H1 (cell line): ENCODE data around the gene KLHL35. TPM values are rescaled to one million over a fixed set of nuclear protein-coding genes. Genes with fewer than 3 reads are reported as not detected.
A peak's percentile ranks its signal among the peaks of the same experiment; 100 is the strongest.

Experiments used
- CTCF ChIA-PET: fragments of 300-600 bp; sonication (Branson Sonifier 250); formaldehyde crosslinking; loops from one replicate; lab custom pipeline; 2021; ENCODE audit not compliant: partially characterized antibody; lab: Charles Lee
- POLR2A ChIA-PET: fragments of 300-600 bp; sonication (Branson Sonifier 250); formaldehyde crosslinking; loops from one replicate; lab custom pipeline; 2021; ENCODE audit warnings: inconsistent platforms; ENCODE audit not compliant: partially characterized antibody; lab: Charles Lee
- DNase-seq, 2 experiments: peaks; one replicate each; pipeline versions ENCODE4 v3.0.0 to v3.0.0-alpha.2; 2010 to 2022; ENCODE audit warnings: low spot score in 2 of 2, low read depth in 1 of 2, mixed read lengths in 1 of 2
- FAIRE-seq: peaks from 2 replicates; lab custom pipeline; 2011; peaks lifted over from hg19 to GRCh38; lab: Jason Lieb, UNC
- H2AFZ ChIP-seq: 2 replicates; pipeline ENCODE4 v1.8.1; 2012; ENCODE audit warnings: low read length, inconsistent platforms
- H2AK5ac ChIP-seq: 2 replicates; pipeline ENCODE4 v1.6.1; 2013; ENCODE audit warnings: low read depth, low read length
- H2BK120ac ChIP-seq: replicated peaks from 2 replicates; pipeline ENCODE3; 2013; ENCODE audit warnings: low read depth, low read length, inconsistent platforms
- H2BK12ac ChIP-seq: 2 replicates; pipeline ENCODE4 v1.6.1; 2013; ENCODE audit warnings: low read depth, low read length
- H2BK15ac ChIP-seq: 2 replicates; pipeline ENCODE4 v1.6.1; 2013; ENCODE audit warnings: low read length
- H2BK20ac ChIP-seq: 2 replicates; pipeline ENCODE4 v1.6.1; 2013; ENCODE audit warnings: low read length
- H2BK5ac ChIP-seq: 2 replicates; pipeline ENCODE4 v1.6.1; 2013; ENCODE audit warnings: low read depth, low read length
- H3K14ac ChIP-seq: 2 replicates; pipeline ENCODE4 v1.6.1; 2013; ENCODE audit warnings: inconsistent platforms; ENCODE audit not compliant: insufficient read length
- H3K18ac ChIP-seq: 2 replicates; pipeline ENCODE4 v1.6.1; 2013; ENCODE audit warnings: low read length; ENCODE audit errors: extremely low read depth
- H3K23ac ChIP-seq: 2 replicates; pipeline ENCODE4 v1.6.1; 2013; ENCODE audit warnings: inconsistent platforms; ENCODE audit not compliant: insufficient read length
- H3K23me2 ChIP-seq: 2 replicates; pipeline ENCODE4 v1.6.1; 2013; ENCODE audit warnings: low read depth, low read length
- H3K27ac ChIP-seq: 2 replicates; pipeline ENCODE4 v1.6.1; 2011; ENCODE audit warnings: low read depth, low read length, inconsistent platforms
- H3K27me3 ChIP-seq, 4 experiments: replicated peaks in 1 of 4; 1 replicate in 1 of 4; 2 replicates in 3 of 4; pipeline versions ENCODE4 v1.6.1 to v1.8.1; 2011 to 2013; ENCODE audit warnings: low read length in 3 of 4, mild to moderate bottlenecking in 3 of 4, inconsistent platforms in 2 of 4, mixed read lengths in 2 of 4, moderate library complexity in 1 of 4; ENCODE audit not compliant: control insufficient read depth in 3 of 4, insufficient read depth in 3 of 4; ENCODE audit errors: extremely low read depth in 1 of 4
- H3K36me3 ChIP-seq, 4 experiments: 2 replicates each; pipeline versions ENCODE4 v1.6.1 to v1.8.1; 2011 to 2013; ENCODE audit warnings: mild to moderate bottlenecking in 4 of 4, low read length in 3 of 4, moderate library complexity in 2 of 4, control low read depth in 1 of 4, inconsistent platforms in 1 of 4; ENCODE audit not compliant: insufficient read depth in 4 of 4, control insufficient read depth in 2 of 4
- H3K4ac ChIP-seq: replicated peaks from 2 replicates; pipeline ENCODE3; 2013; ENCODE audit warnings: low read length, low read depth, mixed read lengths, inconsistent platforms; ENCODE audit not compliant: insufficient read length
- H3K4me1 ChIP-seq, 4 experiments: replicated peaks in 1 of 4; 1 replicate in 1 of 4; 2 replicates in 3 of 4; pipeline versions ENCODE4 v1.6.1 to v1.8.1; 2011 to 2013; ENCODE audit warnings: low read length in 3 of 4, inconsistent platforms in 2 of 4, mixed read lengths in 1 of 4; ENCODE audit not compliant: insufficient read depth in 4 of 4, control insufficient read depth in 3 of 4
- H3K4me2 ChIP-seq, 2 experiments: 2 replicates each; pipeline versions ENCODE4 v1.6.1 to v1.8.1; 2011 to 2013; ENCODE audit warnings: low read depth in 2 of 2, low read length in 2 of 2, control low read depth in 1 of 2, inconsistent platforms in 1 of 2, mild to moderate bottlenecking in 1 of 2; ENCODE audit not compliant: insufficient read depth in 1 of 2
- H3K4me3 ChIP-seq, 4 experiments: fragments of 200-600, 300-600 bp in 1 of 4; sonication (generic), shearing (Covaris generic), sonication (Bioruptor Twin) in 1 of 4; 2 replicates each; pipeline versions ENCODE4 v1.5.1 to v1.8.1; 2011 to 2016; ENCODE audit warnings: low read length in 4 of 4, low read depth in 3 of 4, control low read depth in 2 of 4, inconsistent platforms in 2 of 4, mild to moderate bottlenecking in 2 of 4, mixed read lengths in 1 of 4, moderate library complexity in 1 of 4; ENCODE audit not compliant: insufficient read depth in 2 of 4; ENCODE audit errors: extremely low read depth in 1 of 4
- H3K56ac ChIP-seq: replicated peaks from 2 replicates; pipeline ENCODE3; 2013; ENCODE audit warnings: low read depth, mild to moderate bottlenecking, mixed read lengths, low read length, inconsistent platforms; ENCODE audit not compliant: insufficient read length
- H3K79me1 ChIP-seq: 2 replicates; pipeline ENCODE4 v1.6.1; 2013; ENCODE audit warnings: low read depth, low read length, control low read depth
- H3K79me2 ChIP-seq, 2 experiments: 2 replicates each; pipeline versions ENCODE4 v1.6.1 to v1.8.1; 2012 to 2013; ENCODE audit warnings: low read length in 2 of 2, mild to moderate bottlenecking in 2 of 2, inconsistent platforms in 1 of 2; ENCODE audit not compliant: insufficient read depth in 2 of 2, control insufficient read depth in 1 of 2
- H3K9ac ChIP-seq, 4 experiments: replicated peaks in 1 of 4; 1 replicate in 1 of 4; 2 replicates in 3 of 4; pipeline versions ENCODE4 v1.6.1 to v1.8.1; 2011 to 2013; ENCODE audit warnings: low read depth in 3 of 4, low read length in 3 of 4, control low read depth in 2 of 4, mild to moderate bottlenecking in 2 of 4, moderate library complexity in 2 of 4, inconsistent platforms in 1 of 4; ENCODE audit errors: extremely low read depth in 1 of 4
- H3K9me3 ChIP-seq, 2 experiments: 2 replicates each; pipeline versions ENCODE4 v1.6.1 to v1.8.1; 2012 to 2013; ENCODE audit warnings: mild to moderate bottlenecking in 2 of 2, moderate library complexity in 2 of 2, control low read depth in 1 of 2, inconsistent platforms in 1 of 2, low read depth in 1 of 2, low read length in 1 of 2, mixed read lengths in 1 of 2; ENCODE audit not compliant: insufficient read depth in 2 of 2
- H4K20me1 ChIP-seq, 2 experiments: replicated peaks in 1 of 2; 2 replicates each; pipeline versions ENCODE3 to v1.8.1; 2011 to 2013; ENCODE audit warnings: inconsistent platforms in 2 of 2, low read length in 2 of 2, mild to moderate bottlenecking in 1 of 2; ENCODE audit not compliant: insufficient read depth in 2 of 2, control insufficient read depth in 1 of 2
- H4K5ac ChIP-seq: 2 replicates; pipeline ENCODE4 v1.6.1; 2013; ENCODE audit warnings: low read length, low read depth, mixed read lengths, inconsistent platforms; ENCODE audit not compliant: insufficient read length
- H4K8ac ChIP-seq: 2 replicates; pipeline ENCODE4 v1.8.0; 2013; ENCODE audit warnings: mild to moderate bottlenecking, moderate library complexity, low read length, inconsistent platforms; ENCODE audit not compliant: insufficient read depth; ENCODE audit errors: extremely low read depth
- H4K91ac ChIP-seq: replicated peaks from 2 replicates; pipeline ENCODE3; 2013; ENCODE audit warnings: low read length, mixed read lengths, inconsistent platforms; ENCODE audit not compliant: insufficient read length
- CBX5 ChIP-seq: fragments of 300-800, 300-1000 bp; sonication (generic); IDR thresholded peaks from 2 replicates; pipeline ENCODE4 v1.7.1; 2016; ENCODE audit warnings: antibody characterized with exemption, low read length, low read depth
- CTBP2 ChIP-seq: IDR thresholded peaks from 2 replicates; pipeline ENCODE4 v1.7.0; 2011; ENCODE audit warnings: borderline replicate concordance, mild to moderate bottlenecking, moderate library complexity, mixed read lengths, low read length; ENCODE audit not compliant: insufficient read depth, insufficient read length
- GABPA ChIP-seq: IDR thresholded peaks from 2 replicates; pipeline ENCODE4 v1.6.1; 2011; ENCODE audit warnings: mild to moderate bottlenecking, low read length, moderate library complexity, borderline replicate concordance; ENCODE audit not compliant: insufficient read depth
- RNF2 ChIP-seq: fragments of 200-900, 300-1000 bp; sonication (generic); IDR thresholded peaks from 2 replicates; pipeline ENCODE4 v1.7.1; 2016; ENCODE audit warnings: borderline replicate concordance, low read depth, mild to moderate bottlenecking, antibody characterized with exemption, low read length; ENCODE audit not compliant: poor library complexity, severe bottlenecking; ENCODE audit errors: missing control alignments
- TBP ChIP-seq: IDR thresholded peaks from 2 replicates; pipeline ENCODE4 v1.6.1; 2011; ENCODE audit warnings: low read depth, low read length, improper control_type of control experiment
- WGBS, 2 experiments: shearing (Covaris generic) in 1 of 2; methylation state at CpG; one replicate each; pipeline versions ENCODE4 v1.1.6 to v1.1.7; 2013 to 2015; ENCODE audit warnings: low lambda C conversion rate in 2 of 2, mixed read lengths in 2 of 2, inconsistent platforms in 1 of 2, low coverage in 1 of 2, missing lambda C conversion rate in 1 of 2; ENCODE audit not compliant: insufficient replicate concordance in 2 of 2, insufficient coverage in 1 of 2, insufficient read length in 1 of 2; ENCODE audit errors: extremely low coverage in 1 of 2, missing lambda C conversion rate in 1 of 2; 5-methylcytosine and 5-hydroxymethylcytosine counted together
- polyA plus RNA-seq, 7 experiments: library from polyadenylated mRNA; depleted of rRNA in 3 of 7; stranded (reverse) in 5 of 7; unstranded in 2 of 7; fragments of >200 nt in 5 of 7; fragments of 200-250 nt in 2 of 7; gene quantifications; 1 replicate in 5 of 7; 2 replicates in 1 of 7; 4 replicates in 1 of 7; pipeline versions ENCODE4 v1.2.1 to v1.2.3, GENCODE V29; 2011 to 2013; ENCODE audit warnings: missing spikeins in 2 of 7, mixed read lengths in 2 of 7
- total RNA-seq: library from RNA; stranded (reverse); fragmentation: NEBNext Ultra II Directional; extraction: Animal tissue kit (Norgen Biotek cat#: 25700); gene quantifications from 2 replicates; pipeline ENCODE4 v1.2.1, GENCODE V29; 2021
- TF ChIP-seq, protein P1 (sequence below): IDR thresholded peaks from 2 replicates; pipeline ENCODE4 v1.6.1; 2012; ENCODE audit warnings: inconsistent platforms
- TF ChIP-seq, protein P2 (sequence below): IDR thresholded peaks from 2 replicates; pipeline ENCODE4 v1.6.1; 2012; ENCODE audit warnings: inconsistent platforms

The KLHL35 gene
- total and polyA plus RNA-seq, 2 of the 8 experiments (the other 6 are each of a cell fraction or from before 2014, with no cell fraction given) = 0.35 to 0.41 TPM

DNA sequence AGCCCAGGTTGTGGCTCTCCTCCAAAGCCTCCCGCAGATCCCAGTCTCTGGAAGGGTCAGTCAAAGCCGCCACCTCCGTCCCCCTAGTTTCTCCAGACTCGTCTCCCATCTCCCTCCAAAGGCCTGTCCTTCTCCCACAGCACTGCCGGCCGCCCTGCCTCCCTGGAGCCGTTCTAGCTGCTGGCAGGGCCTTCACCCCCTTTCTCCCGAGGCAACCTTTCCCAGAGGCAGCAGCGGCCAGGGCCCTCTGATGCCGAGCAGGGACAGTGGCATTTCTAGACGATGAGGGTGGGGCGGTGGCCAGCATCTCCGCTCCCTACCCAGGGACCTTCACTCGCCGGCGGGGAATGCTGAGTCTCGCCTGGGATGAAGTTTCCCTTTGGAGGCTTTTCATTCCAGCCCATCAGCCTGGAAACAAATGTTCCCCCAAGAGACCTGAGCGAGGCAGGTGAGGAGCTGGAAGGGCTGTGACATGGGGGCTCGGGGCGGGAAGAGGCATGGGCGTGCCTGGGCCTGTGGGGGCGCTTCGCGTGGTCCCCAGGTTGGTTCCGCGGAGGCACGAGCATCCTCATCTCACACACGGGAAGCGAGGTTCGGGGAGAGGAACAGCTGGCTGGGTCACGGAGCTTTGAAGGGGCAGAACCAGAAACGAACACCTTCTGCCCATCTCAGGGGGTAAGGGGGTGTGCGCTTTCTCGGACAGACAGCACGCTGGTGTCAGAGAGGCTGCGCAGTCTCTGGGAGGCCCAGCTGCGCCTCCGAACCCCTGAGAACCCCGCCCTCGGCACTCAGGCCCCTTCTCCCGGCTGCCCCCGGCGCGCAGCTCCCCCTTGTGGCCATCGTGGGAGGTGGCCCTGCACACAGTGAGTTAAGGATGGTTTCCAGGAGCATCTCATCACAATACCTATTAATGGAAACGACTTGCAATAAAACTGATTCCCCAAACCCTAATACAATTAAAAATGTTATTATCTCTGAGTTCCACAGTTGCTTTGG is 18.1 kb upstream of the KLHL35 start:
- CTCF ChIA-PET = interaction anchor here (0.6 to 31.5 kb wide), 42 partner anchors 8 to 224 kb away, joined by 3 to 603 read pairs (median 6); partner anchors contain the start of genes GDPD5, KLHL35 and RPS3
- H2BK15ac ChIP-seq = no peak overlapping the region
- no peaks in the 10 kb centered on the region for H3K9me3 ChIP-seq
- H2BK20ac ChIP-seq = no peak overlapping the region
- no peak overlapping the region for H3K56ac ChIP-seq
- POLR2A ChIA-PET = interaction anchor here (0.8 to 1.5 kb wide), 9 partner anchors 9 to 80 kb away, joined by 3 to 5 read pairs (median 3); partner anchors contain the start of gene GDPD5
- H3K23ac ChIP-seq = no peak overlapping the region
- peak; percentile 77 for FAIRE-seq
- H3K9ac ChIP-seq = no peak overlapping the region
- 53% methylated on average over 44 of the region's 46 CpGs; no CpG with 5 or more reads in 1 of the 2 experiments for WGBS, 2 experiments
- no peak overlapping the region for H2AK5ac ChIP-seq
- peak overlapping the region; percentile 7 to 65; a peak in 3 of 4 replicates for H3K4me2 ChIP-seq
- 0 out of 2 replicates have a peak, but pooled peaks cover 2% of the 10 kb centered on the region for H3K23me2 ChIP-seq
- H3K4me3 ChIP-seq = peak overlapping the region in 3 of 4 experiments; percentile 3 to 27 (median 5); a peak in 2 of 8 replicates
- no peaks in the 10 kb centered on the region; a peak in 1 of 7 replicates for H3K27me3 ChIP-seq
- peak in 1 of 2 experiments; percentile 97 for DNase-seq
- H3K36me3 ChIP-seq = no peaks in the 10 kb centered on the region
- no peaks in the 10 kb centered on the region for H4K20me1 ChIP-seq
- no peak overlapping the region for H3K14ac ChIP-seq
- H2BK120ac ChIP-seq = no peak overlapping the region
- no peak overlapping the region for H2BK12ac ChIP-seq
- H3K4ac ChIP-seq = peak overlapping the region; percentile 50
- H3K79me1 ChIP-seq = no peaks in the 10 kb centered on the region
- H4K8ac ChIP-seq = peak overlapping the region; percentile 59; the same call in 1 of the 2 replicates
- no peak overlapping the region for H4K91ac ChIP-seq
- H3K27ac ChIP-seq = no peak overlapping the region
- H3K79me2 ChIP-seq = no peaks in the 10 kb centered on the region
- H2AFZ ChIP-seq = 0 out of 2 replicates have a peak overlapping the region, but pooled peaks have one; percentile 1
- H2BK5ac ChIP-seq = no peak overlapping the region
- H3K18ac ChIP-seq = no peak overlapping the region; the same call in 1 of the 2 replicates
- peaks cover 0 to 6% (median 0%) of the 10 kb centered on the region in 4 experiments; a peak in 3 of 7 replicates for H3K4me1 ChIP-seq
- no peak overlapping the region for H4K5ac ChIP-seq
- TF ChIP-seq, protein P1, sequence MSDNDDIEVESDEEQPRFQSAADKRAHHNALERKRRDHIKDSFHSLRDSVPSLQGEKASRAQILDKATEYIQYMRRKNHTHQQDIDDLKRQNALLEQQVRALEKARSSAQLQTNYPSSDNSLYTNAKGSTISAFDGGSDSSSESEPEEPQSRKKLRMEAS = no peak; the same call in 1 of the 2 replicates
- TF ChIP-seq CBX5 (no peak), RNF2 (no peak), CTBP2 (no peak), TBP (no peak), GABPA (peak; percentile 34; the same call in 1 of the 2 replicates)
- TF ChIP-seq, protein P2, sequence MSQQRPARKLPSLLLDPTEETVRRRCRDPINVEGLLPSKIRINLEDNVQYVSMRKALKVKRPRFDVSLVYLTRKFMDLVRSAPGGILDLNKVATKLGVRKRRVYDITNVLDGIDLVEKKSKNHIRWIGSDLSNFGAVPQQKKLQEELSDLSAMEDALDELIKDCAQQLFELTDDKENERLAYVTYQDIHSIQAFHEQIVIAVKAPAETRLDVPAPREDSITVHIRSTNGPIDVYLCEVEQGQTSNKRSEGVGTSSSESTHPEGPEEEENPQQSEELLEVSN = 0 out of 2 replicates have a peak, but pooled peaks have one; percentile 38
